ENCODE results near the gene SRD5A1.

DNA sequence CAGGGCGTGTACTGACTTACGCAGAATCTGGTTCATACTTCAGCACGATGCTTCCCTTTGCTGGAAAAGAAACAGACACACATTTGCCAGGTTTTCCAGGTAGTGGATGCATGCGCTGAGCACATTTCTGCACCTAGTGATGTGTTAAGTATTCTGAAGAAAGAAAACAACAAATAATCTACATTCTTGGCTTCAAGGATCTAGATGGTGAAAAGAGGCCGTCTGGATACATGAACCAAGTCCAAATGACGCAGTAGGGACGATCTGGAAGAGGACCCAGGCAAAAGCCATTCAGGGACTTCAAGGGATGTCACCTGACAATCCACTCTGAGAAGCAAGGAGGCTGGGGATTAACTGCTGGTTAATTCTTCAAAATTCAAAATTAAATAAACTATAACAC, 30.8 kb upstream of the SRD5A1 start:
- TF ChIP-seq, protein P1, sequence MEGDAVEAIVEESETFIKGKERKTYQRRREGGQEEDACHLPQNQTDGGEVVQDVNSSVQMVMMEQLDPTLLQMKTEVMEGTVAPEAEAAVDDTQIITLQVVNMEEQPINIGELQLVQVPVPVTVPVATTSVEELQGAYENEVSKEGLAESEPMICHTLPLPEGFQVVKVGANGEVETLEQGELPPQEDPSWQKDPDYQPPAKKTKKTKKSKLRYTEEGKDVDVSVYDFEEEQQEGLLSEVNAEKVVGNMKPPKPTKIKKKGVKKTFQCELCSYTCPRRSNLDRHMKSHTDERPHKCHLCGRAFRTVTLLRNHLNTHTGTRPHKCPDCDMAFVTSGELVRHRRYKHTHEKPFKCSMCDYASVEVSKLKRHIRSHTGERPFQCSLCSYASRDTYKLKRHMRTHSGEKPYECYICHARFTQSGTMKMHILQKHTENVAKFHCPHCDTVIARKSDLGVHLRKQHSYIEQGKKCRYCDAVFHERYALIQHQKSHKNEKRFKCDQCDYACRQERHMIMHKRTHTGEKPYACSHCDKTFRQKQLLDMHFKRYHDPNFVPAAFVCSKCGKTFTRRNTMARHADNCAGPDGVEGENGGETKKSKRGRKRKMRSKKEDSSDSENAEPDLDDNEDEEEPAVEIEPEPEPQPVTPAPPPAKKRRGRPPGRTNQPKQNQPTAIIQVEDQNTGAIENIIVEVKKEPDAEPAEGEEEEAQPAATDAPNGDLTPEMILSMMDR (IDR thresholded peaks at IDR 0.05 in 4 of 5, conservative IDR thresholded peaks at IDR 0.05 in 1 of 5): no peak
- no peak for TF ChIP-seq POLR2A (IDR thresholded peaks at IDR 0.05)
